Activated CD8-positive, alpha-beta memory T cell treated with anti-CD3 and anti-CD28 coated beads, Interleukin-2, amount 50 U/mL, for 4 hours (primary cell): Measurements from ENCODE around the gene COX20.

Source experiments
- DNase-seq: peaks from one replicate; pipeline ENCODE4 v3.0.0-alpha.2; 2020

The COX20 gene

DNA sequence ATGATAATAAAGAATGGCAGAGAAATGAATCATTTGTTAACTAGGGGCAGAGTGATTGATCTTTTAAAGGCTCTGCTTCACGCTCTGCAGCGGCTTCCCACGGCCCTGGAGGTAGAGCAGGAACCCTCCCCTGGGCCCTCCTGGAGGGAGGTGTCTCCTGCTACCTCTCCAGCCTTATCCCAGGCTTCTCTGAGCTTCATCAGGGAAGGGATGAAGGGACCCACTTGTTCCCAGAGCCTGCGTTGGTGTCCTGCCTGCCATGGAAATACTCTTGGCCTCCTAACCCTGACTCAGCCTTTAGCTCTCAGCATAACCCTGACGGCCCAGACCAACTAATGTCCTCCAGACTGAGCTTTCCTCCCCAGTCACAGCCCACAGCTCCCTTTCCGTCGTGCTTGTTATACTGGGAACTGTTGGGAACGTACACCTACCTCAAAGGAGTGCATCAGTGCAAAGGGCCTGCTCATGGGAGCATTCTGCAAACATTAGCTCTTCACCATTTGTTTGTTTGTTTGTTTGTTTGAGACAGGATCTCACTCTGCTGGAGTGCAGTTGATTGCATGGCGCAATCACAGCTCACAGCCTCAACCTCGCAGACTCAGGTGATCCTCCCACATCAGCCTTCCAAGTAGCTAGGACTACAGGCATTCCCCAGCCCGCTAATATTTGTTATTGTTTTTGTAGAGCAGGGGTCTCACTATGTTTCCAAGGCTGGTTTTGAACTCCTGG lies 46.3 kb downstream of the COX20 start:
- DNase-seq: no peak

DNA sequence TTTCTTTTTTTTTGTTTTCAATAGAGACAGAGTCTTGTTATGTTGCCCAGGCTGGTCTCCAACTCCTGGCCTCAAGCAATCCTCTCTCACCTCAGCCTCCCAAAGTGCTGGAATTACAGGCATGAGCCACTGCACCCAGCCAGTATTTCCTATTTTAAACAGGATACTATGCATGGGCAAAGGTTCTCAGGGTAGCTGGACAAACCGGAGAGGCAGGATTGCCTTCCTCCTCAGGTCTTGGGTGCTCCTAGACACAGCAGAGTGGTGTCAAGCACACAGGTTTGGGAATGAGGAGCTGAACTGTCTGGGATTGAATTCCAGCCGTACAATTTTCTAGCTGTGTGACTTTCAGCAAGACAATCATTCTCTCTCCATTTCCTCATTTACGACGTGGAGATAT lies 51.8 kb downstream of the COX20 start:
- no peak for DNase-seq

GRCh38 chr1:244893836-244894235 lies 58.4 kb downstream of the COX20 start:
- DNase-seq: no peak
